ENCODE data around the gene ELOVL7. TPM values are rescaled to one million over a fixed set of nuclear protein-coding genes. Genes with fewer than 3 reads are reported as not detected.

Gene ELOVL7
- total and polyA plus RNA-seq, 2 donors (not counting 1 experiment from before 2014, with no cell fraction given), result 0.21 to 0.54 TPM

DNA sequence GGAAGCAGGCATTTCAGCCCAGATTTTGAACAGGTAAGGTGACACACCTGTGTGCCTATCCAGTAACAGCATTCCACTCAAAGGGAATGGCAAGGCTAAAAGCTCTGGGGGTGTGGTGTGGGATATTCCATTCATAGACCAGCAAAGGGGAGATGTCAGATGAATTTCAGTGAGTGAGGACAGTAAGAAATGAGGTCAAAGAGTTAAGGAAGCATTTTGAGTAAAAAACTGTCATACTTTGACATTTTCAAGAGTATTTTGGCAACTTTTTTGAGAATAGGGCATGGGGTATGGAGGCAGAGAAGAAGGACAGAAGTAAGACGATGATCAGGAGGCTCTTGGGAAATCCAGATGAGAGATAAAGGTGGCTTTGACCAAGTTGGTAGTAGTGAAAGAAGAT is 2.2 kb upstream of the ELOVL7 start:
- no peak overlapping the region for H3K4me3 ChIP-seq (ENCODE audit: control extremely low read depth in 1 of 5, extremely low read depth in 1 of 5, insufficient read depth in 1 of 5, low read depth in 2 of 5, low read length in 4 of 5)
- H3K27me3 ChIP-seq (replicated peaks in 1 of 4; ENCODE audit: control extremely low read depth in 1 of 4, control insufficient read depth in 3 of 4, insufficient read depth in 4 of 4, low read length in 3 of 4), result peaks cover 0 to 28% (median 19%) of the 10 kb centered on the region in 4 experiments
- no peak for DNase-seq
- H2AFZ ChIP-seq (ENCODE audit: insufficient read depth, low read depth, low read length, poor library complexity, severe bottlenecking), result no peak overlapping the region
- H3K4me2 ChIP-seq (replicated peaks; ENCODE audit: low read depth, low read length, poor library complexity, severe bottlenecking), result no peak overlapping the region
- peaks cover 41% of the 10 kb centered on the region for H3K27me3 Mint-ChIP-seq
- H3K27ac ChIP-seq (ENCODE audit: low read length in 2 of 2), result no peak overlapping the region
- no peaks in the 10 kb centered on the region for H4K20me1 ChIP-seq (ENCODE audit: control insufficient read depth, insufficient read depth, low read length, poor library complexity, severe bottlenecking)
- WGBS (ENCODE audit: insufficient coverage), result 100% methylated on average over 1 of the region's 1 CpG
- H3K79me2 ChIP-seq (ENCODE audit: control insufficient read depth, insufficient read depth, low read length), result no peaks in the 10 kb centered on the region
- H3K9me3 ChIP-seq (ENCODE audit: control extremely low read depth in 1 of 3, control insufficient read depth in 2 of 3, insufficient read depth in 1 of 3, low read length in 2 of 3), result peaks cover 0 to 3% (median 0%) of the 10 kb centered on the region in 3 donors
- H3K9ac ChIP-seq (ENCODE audit: low read length), result no peak overlapping the region
- H3K4me3 Mint-ChIP-seq, result no peak overlapping the region
- H3K9me3 Mint-ChIP-seq (ENCODE audit: insufficient read depth), result no peaks in the 10 kb centered on the region
- peaks cover 11% of the 10 kb centered on the region for H3K4me1 Mint-ChIP-seq
- no peaks in the 10 kb centered on the region for H3K36me3 ChIP-seq (replicated peaks in 1 of 2; ENCODE audit: control extremely low read depth in 1 of 2, control insufficient read depth in 1 of 2, extremely low read depth in 1 of 2, insufficient read depth in 2 of 2, low read length in 1 of 2)
- CTCF ChIA-PET, result no interaction called here
- ATAC-seq (ENCODE audit: low read depth), result no peak
- POLR2A ChIA-PET, result no interaction called here
- H3K4me1 ChIP-seq (ENCODE audit: control insufficient read depth in 2 of 2, insufficient read depth in 2 of 2, low read length in 2 of 2), result peaks cover 11 to 12% of the 10 kb centered on the region in 2 donors
- intact Hi-C loops (cut with micrococcal nuclease), result no loop called here
- TF ChIP-seq, protein P1, sequence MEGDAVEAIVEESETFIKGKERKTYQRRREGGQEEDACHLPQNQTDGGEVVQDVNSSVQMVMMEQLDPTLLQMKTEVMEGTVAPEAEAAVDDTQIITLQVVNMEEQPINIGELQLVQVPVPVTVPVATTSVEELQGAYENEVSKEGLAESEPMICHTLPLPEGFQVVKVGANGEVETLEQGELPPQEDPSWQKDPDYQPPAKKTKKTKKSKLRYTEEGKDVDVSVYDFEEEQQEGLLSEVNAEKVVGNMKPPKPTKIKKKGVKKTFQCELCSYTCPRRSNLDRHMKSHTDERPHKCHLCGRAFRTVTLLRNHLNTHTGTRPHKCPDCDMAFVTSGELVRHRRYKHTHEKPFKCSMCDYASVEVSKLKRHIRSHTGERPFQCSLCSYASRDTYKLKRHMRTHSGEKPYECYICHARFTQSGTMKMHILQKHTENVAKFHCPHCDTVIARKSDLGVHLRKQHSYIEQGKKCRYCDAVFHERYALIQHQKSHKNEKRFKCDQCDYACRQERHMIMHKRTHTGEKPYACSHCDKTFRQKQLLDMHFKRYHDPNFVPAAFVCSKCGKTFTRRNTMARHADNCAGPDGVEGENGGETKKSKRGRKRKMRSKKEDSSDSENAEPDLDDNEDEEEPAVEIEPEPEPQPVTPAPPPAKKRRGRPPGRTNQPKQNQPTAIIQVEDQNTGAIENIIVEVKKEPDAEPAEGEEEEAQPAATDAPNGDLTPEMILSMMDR (IDR thresholded peaks at IDR 0.05), result no peak
- TF ChIP-seq EZH2 (IDR thresholded peaks at IDR 0.05; ENCODE audit: borderline replicate concordance, insufficient read depth, low read depth, low read length, poor library complexity, severe bottlenecking), result no peak
- H3K27ac Mint-ChIP-seq, result no peak overlapping the region

DNA sequence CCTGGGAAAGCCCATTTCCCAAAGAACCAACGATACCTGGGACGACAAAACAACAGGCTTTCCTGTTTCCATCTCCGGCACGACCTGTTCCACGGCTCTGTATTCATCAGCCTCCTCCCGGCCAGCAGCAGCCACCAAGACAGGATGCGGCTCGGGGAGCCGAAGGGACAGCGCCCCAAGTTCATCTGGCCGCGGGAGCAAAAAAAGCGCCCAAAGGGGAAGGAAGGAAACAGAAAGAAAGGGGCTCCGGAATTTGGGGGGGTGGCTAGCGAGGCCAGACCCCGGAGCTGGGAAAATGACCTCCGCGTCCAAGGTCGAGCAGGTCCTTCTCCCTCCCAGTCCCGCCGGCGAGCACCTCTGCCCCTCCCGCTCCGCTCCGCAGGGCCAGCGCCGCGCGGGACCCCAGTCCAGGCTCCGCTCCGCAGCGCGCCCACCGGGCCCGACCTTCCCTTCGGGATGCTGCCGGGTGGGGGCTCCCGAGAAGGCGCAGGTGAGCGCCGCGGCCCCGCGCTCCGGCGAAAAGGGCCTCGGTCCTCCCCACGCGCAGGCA is 608 bp downstream of the ELOVL7 start:
- Histone ChIP-seq H3K4me3 (ENCODE audit: control extremely low read depth in 1 of 5, extremely low read depth in 1 of 5, insufficient read depth in 1 of 5, low read depth in 2 of 5, low read length in 4 of 5) (peak overlapping the region in 4 of 5 experiments; percentile 22 to 55 (median 48)), H3K27me3 (replicated peaks in 1 of 4; ENCODE audit: control extremely low read depth in 1 of 4, control insufficient read depth in 3 of 4, insufficient read depth in 4 of 4, low read length in 3 of 4) (peaks cover 0 to 28% (median 19%) of the 10 kb centered on the region in 4 experiments), H3K9ac (ENCODE audit: low read length) (peak overlapping the region; percentile 52), H3K4me2 (replicated peaks; ENCODE audit: low read depth, low read length, poor library complexity, severe bottlenecking) (peak overlapping the region; percentile 87), H2AFZ (ENCODE audit: insufficient read depth, low read depth, low read length, poor library complexity, severe bottlenecking) (peak overlapping the region; percentile 69), H3K9me3 (ENCODE audit: control extremely low read depth in 1 of 3, control insufficient read depth in 2 of 3, insufficient read depth in 1 of 3, low read length in 2 of 3) (peaks cover 0 to 3% (median 0%) of the 10 kb centered on the region in 3 donors), H3K27ac (ENCODE audit: low read length in 2 of 2) (no peak overlapping the region), H4K20me1 (ENCODE audit: control insufficient read depth, insufficient read depth, low read length, poor library complexity, severe bottlenecking) (no peaks in the 10 kb centered on the region), H3K4me1 (ENCODE audit: control insufficient read depth in 2 of 2, insufficient read depth in 2 of 2, low read length in 2 of 2) (peaks cover 11 to 12% of the 10 kb centered on the region in 2 donors), H3K79me2 (ENCODE audit: control insufficient read depth, insufficient read depth, low read length) (no peaks in the 10 kb centered on the region), H3K36me3 (replicated peaks in 1 of 2; ENCODE audit: control extremely low read depth in 1 of 2, control insufficient read depth in 1 of 2, extremely low read depth in 1 of 2, insufficient read depth in 2 of 2, low read length in 1 of 2) (no peaks in the 10 kb centered on the region)
- H3K4me3 Mint-ChIP-seq, result peak overlapping the region; percentile 72
- no peak overlapping the region for H3K27ac Mint-ChIP-seq
- intact Hi-C loops (cut with micrococcal nuclease), result no loop called here
- no peaks in the 10 kb centered on the region for H3K9me3 Mint-ChIP-seq (ENCODE audit: insufficient read depth)
- WGBS (ENCODE audit: insufficient coverage), result 1% methylated on average over 49 of the region's 49 CpGs
- H3K27me3 Mint-ChIP-seq, result peaks cover 47% of the 10 kb centered on the region
- peaks cover 11% of the 10 kb centered on the region for H3K4me1 Mint-ChIP-seq
- TF ChIP-seq, protein P1 (IDR thresholded peaks at IDR 0.05), result no peak
- ChIA-PET CTCF (no interaction called here), POLR2A (no interaction called here)
- DNase-seq (peak; percentile 5), ATAC-seq (ENCODE audit: low read depth) (no peak)
